Heart left ventricle (tissue), 16 donors: ENCODE data around the gene ZNF275. TPM values are rescaled to one million over a fixed set of nuclear protein-coding genes. Genes with fewer than 3 reads are reported as not detected.
"Not testable (repeated sequence)": the region's sequence is repeated elsewhere in the genome, so short reads cannot be mapped to it uniquely, and the experiment has no call there.

Experiments used
- ATAC-seq, 4 donors: fragments of 200-7000 bp; cut with Tn5 transposase; one replicate each; pipeline ENCODE4 v1.9.1; 2020 to 2022; ENCODE audit warnings: moderate library complexity in 4 of 4, mild to moderate bottlenecking in 3 of 4, moderate number of reproducible peaks in 1 of 4
- DNase-seq, 5 donors: peaks; one replicate each; pipeline ENCODE4 v3.0.0-alpha.2; 2020
- H3K27ac ChIP-seq, 12 donors: fragments of 200-600 bp; sonication (generic) in 4 of 12; one replicate each; pipeline versions ENCODE4 v1.5.0 to v1.8.0; 2016 to 2022; ENCODE audit warnings: mild to moderate bottlenecking in 2 of 12
- H3K27me3 ChIP-seq, 9 donors: fragments of 200-600 bp; sonication (generic) in 2 of 9; one replicate each; pipeline versions ENCODE4 v1.5.1 to v1.8.0; 2016 to 2022; ENCODE audit warnings: mild to moderate bottlenecking in 3 of 9
- H3K36me3 ChIP-seq, 9 donors: fragments of 200-600 bp; sonication (generic) in 2 of 9; one replicate each; pipeline versions ENCODE4 v1.5.0 to v1.8.0; 2018 to 2022; ENCODE audit warnings: mild to moderate bottlenecking in 2 of 9
- H3K4me1 ChIP-seq, 12 donors: fragments of 200-600 bp; sonication (generic) in 4 of 12; one replicate each; pipeline versions ENCODE4 v1.5.0 to v1.8.0; 2016 to 2022; ENCODE audit warnings: mild to moderate bottlenecking in 3 of 12
- H3K4me3 ChIP-seq, 12 donors: fragments of 200-600 bp; sonication (generic) in 4 of 12; one replicate each; pipeline versions ENCODE4 v1.5.0 to v1.8.0; 2017 to 2022; ENCODE audit warnings: mild to moderate bottlenecking in 9 of 12, moderate library complexity in 4 of 12
- H3K9me3 ChIP-seq, 12 donors: fragments of 200-600 bp; sonication (generic) in 4 of 12; one replicate each; pipeline versions ENCODE4 v1.5.0 to v1.8.0; 2016 to 2022; ENCODE audit warnings: mild to moderate bottlenecking in 1 of 12
- CTCF ChIP-seq, 12 donors: fragments of 200-600 bp; sonication (generic) in 4 of 12; IDR thresholded peaks; one replicate each; pipeline versions ENCODE4 v1.5.0 to v1.8.0; 2018 to 2022; ENCODE audit warnings: antibody characterized with exemption in 12 of 12, mild to moderate bottlenecking in 5 of 12
- POLR2A ChIP-seq, 2 donors: fragments of 450-650 bp; IDR thresholded peaks; one replicate each; pipeline ENCODE4 v1.6.1; 2017; ENCODE audit warnings: antibody characterized with exemption in 2 of 2, mild to moderate bottlenecking in 2 of 2, moderate library complexity in 2 of 2
- WGBS, 4 donors: extraction: QIAGEN DNeasy Blood & Tissue Kit in 2 of 4; methylation state at CpG; one replicate each; pipeline versions ENCODE4 v1.1.5 to v1.1.7; 2013 to 2018; 5-methylcytosine and 5-hydroxymethylcytosine counted together
- intact Hi-C, 10 donors: fragments of 100-400 bp; cut with DNase I; formaldehyde crosslinking; loops; one replicate each; pipeline versions ENCODE4 v1.11.1 to v1.14.2; 2022
- polyA plus RNA-seq, 2 donors: library from polyadenylated mRNA; stranded (reverse); fragments of 200-250 nt; gene quantifications; one replicate each; pipeline ENCODE4 v1.2.3, GENCODE V29; 2013
- total RNA-seq, 9 donors: library from RNA; depleted of rRNA in 2 of 9; stranded (reverse); fragments of >200 nt in 2 of 9; fragmentation: NEBNext Ultra II Directional in 3 of 9; extraction: Animal tissue kit (Norgen Biotek cat#: 25700) in 3 of 9; gene quantifications; one replicate each; pipeline versions ENCODE4 v1.1.0 to v1.2.4, GENCODE V29; 2016 to 2023
- donor health status: ischemic (EF 13 %, LVEDD 7.1; RV severe dilation, severe dysfunction).
- donor health status: healthy with polysubstance abuse.
- donor health status: DM: no; HTN: yes; CAD: no.
- donor health status: DM: no; HTN: no; CAD: no.
- donor health status: ischemic (EF 25% LVEDD 6.9; RV normal size, moderate dysfunction).
- donor health status: ischemic (EF 25% LVEDD 5.7; RV mildly dilated, moderate dysfunction).
- donor health status: healthy.
- donor health status: DM: yes; HTN: yes; CAD: no.
- donor health status: ischemic (EF 35%, LVEDD 5.7; RV mildly dilated, moderate dysfunction).
- donor health status: nonischemic (EF 11% LVEDD 7.7; RV severe dilation, severe dysfunction).
- donor health status: DM: yes; HTN: yes; CAD: no.
- donor health status: PGD.
- donor health status: ischemic (EF 29% LVEDD 5.4; RV normal size, mild dysfunction).
- donor health status: nonischemic (EF 23%, LVEDD 6.1; RV moderate dilation, normal function).

ZNF275 gene
- total and polyA plus RNA-seq, 11 donors = 2.1 to 8.6 (median 7.8) TPM

- no peaks in the 10 kb centered on the region for H3K36me3 ChIP-seq
- H3K9me3 ChIP-seq = no peaks in the 10 kb centered on the region
- no peak overlapping the region for H3K4me3 ChIP-seq
- ATAC-seq (no peak), DNase-seq (no peak)
- H3K27ac ChIP-seq = no peak overlapping the region
- intact Hi-C loops = no loop called here
- WGBS, 4 donors = 68 to 77% (median 74%) methylated on average over 5 of the region's 5 CpGs
- H3K27me3 ChIP-seq = peaks cover 0 to 6% (median 0%) of the 10 kb centered on the region in 9 donors
- H3K4me1 ChIP-seq = peaks cover 0 to 7% (median 0%) of the 10 kb centered on the region in 12 donors
- TF ChIP-seq CTCF (IDR thresholded peaks at IDR 0.05) (no peak), POLR2A (IDR thresholded peaks at IDR 0.05) (no peak)
Observed at GRCh38 chrX:153386097-153386496, 52.1 kb downstream of the ZNF275 start.

GRCh38 chrX:153387345-153387744 lies 53.4 kb downstream of the ZNF275 start:
- ATAC-seq (no peak), DNase-seq (no peak)
- H3K27ac ChIP-seq = no peak overlapping the region
- peaks cover 0 to 6% (median 0%) of the 10 kb centered on the region in 9 donors for H3K27me3 ChIP-seq
- 71 to 80% (median 74%) methylated on average over 5 of the region's 5 CpGs for WGBS, 4 donors
- H3K4me1 ChIP-seq = no peaks in the 10 kb centered on the region
- TF ChIP-seq CTCF (IDR thresholded peaks at IDR 0.05) = no peak
- no peak overlapping the region for H3K4me3 ChIP-seq
- no peaks in the 10 kb centered on the region for H3K36me3 ChIP-seq
- H3K9me3 ChIP-seq = no peaks in the 10 kb centered on the region
- intact Hi-C loops = no loop called here

GRCh38 chrX:153387987-153388721 lies 54.2 kb downstream of the ZNF275 start:
- no peak overlapping the region for H3K4me3 ChIP-seq
- H3K9me3 ChIP-seq = no peaks in the 10 kb centered on the region
- no peak overlapping the region for H3K27ac ChIP-seq
- intact Hi-C loops = no loop called here
- H3K27me3 ChIP-seq = peaks cover 0 to 6% (median 0%) of the 10 kb centered on the region in 9 donors
- DNase-seq (no peak), ATAC-seq (no peak)
- no peak for TF ChIP-seq POLR2A (IDR thresholded peaks at IDR 0.05)
- TF ChIP-seq CTCF (IDR thresholded peaks at IDR 0.05) = no peak
- H3K36me3 ChIP-seq = no peaks in the 10 kb centered on the region
- H3K4me1 ChIP-seq = no peaks in the 10 kb centered on the region
- WGBS, 4 donors = 67 to 92% (median 84%) methylated on average over 5 to 10 of the region's 10 CpGs

- no peak overlapping the region for H3K4me3 ChIP-seq
- no peaks in the 10 kb centered on the region for H3K4me1 ChIP-seq
- TF ChIP-seq POLR2A (IDR thresholded peaks at IDR 0.05) (no peak), CTCF (IDR thresholded peaks at IDR 0.05) (no peak)
- 87 to 92% (median 90%) methylated on average over 12 to 14 of the region's 14 CpGs for WGBS, 4 donors
- ATAC-seq = no peak
- no peaks in the 10 kb centered on the region for H3K36me3 ChIP-seq
- DNase-seq = no peak
- H3K9me3 ChIP-seq = no peaks in the 10 kb centered on the region
- H3K27ac ChIP-seq = no peak overlapping the region
- peaks cover 0 to 6% (median 0%) of the 10 kb centered on the region in 9 donors for H3K27me3 ChIP-seq
- intact Hi-C loops = no loop called here
Observed at GRCh38 chrX:153388722-153389459, 54.9 kb downstream of the ZNF275 start.

- H3K36me3 ChIP-seq, H3K27me3 ChIP-seq, intact Hi-C loops, H3K4me1 ChIP-seq, H3K9me3 ChIP-seq, H3K27ac ChIP-seq, ATAC-seq, DNase-seq, H3K4me3 ChIP-seq: not testable (repeated sequence)
- 87 to 99% (median 93%) methylated on average over 6 of the region's 6 CpGs for whole genome bisulfite sequencing, 4 donors
Observed at GRCh38 chrX:153389460-153389768, 55.5 kb downstream of the ZNF275 start.
